NB4 (cell line): ENCODE results near the gene CCDC186.
A peak's percentile ranks its signal among the peaks of the same experiment; 100 is the strongest.

Experiments
- DNase-seq: peaks from one replicate; pipeline ENCODE4 v3.0.0; 2010; ENCODE audit warnings: low read depth
- H3K4me3 ChIP-seq: one replicate; pipeline ENCODE4 v1.5.1; 2011; ENCODE audit warnings: mild to moderate bottlenecking, low read depth, low read length, moderate library complexity
- MYC ChIP-seq: IDR thresholded peaks from 2 replicates; pipeline ENCODE4 v1.6.1; 2011; ENCODE audit warnings: low read depth, low read length
- POLR2A ChIP-seq: IDR thresholded peaks from 2 replicates; pipeline ENCODE4 v1.6.1; 2011; ENCODE audit warnings: mild to moderate bottlenecking; ENCODE audit not compliant: insufficient read length; ENCODE audit errors: extremely low read depth
- TF ChIP-seq, protein P1 (sequence below): IDR thresholded peaks from one replicate; pipeline ENCODE4 v1.5.1; 2012; ENCODE audit warnings: low read depth, low read length
- TF ChIP-seq, protein P2 (sequence below): IDR thresholded peaks from 2 replicates; pipeline ENCODE4 v1.6.1; 2011; ENCODE audit warnings: low read depth, low read length

CCDC186 gene

DNA sequence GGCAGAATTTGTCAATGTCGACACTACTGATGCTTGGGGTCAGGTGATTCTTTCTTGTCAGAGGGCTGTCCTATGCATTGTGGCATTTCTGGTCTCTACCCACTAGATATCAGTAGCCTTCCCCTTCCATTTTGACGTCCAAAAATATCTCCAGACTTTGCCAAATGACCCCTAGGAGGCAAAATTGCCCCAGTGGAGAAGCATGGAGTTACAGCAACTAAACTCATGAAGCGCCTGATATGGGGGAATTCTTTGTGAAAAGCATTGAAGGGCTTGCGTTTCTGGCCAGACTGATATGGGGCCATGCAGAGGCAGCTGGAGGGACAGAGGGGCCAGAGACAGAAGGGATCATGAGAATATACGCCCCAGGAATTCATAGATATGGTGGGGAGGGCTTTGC lies 86.7 kb downstream of the CCDC186 start:
- no peak overlapping the region for H3K4me3 ChIP-seq
- DNase-seq, result no peak
- TF ChIP-seq MYC (no peak), POLR2A (no peak)
- TF ChIP-seq, protein P1, sequence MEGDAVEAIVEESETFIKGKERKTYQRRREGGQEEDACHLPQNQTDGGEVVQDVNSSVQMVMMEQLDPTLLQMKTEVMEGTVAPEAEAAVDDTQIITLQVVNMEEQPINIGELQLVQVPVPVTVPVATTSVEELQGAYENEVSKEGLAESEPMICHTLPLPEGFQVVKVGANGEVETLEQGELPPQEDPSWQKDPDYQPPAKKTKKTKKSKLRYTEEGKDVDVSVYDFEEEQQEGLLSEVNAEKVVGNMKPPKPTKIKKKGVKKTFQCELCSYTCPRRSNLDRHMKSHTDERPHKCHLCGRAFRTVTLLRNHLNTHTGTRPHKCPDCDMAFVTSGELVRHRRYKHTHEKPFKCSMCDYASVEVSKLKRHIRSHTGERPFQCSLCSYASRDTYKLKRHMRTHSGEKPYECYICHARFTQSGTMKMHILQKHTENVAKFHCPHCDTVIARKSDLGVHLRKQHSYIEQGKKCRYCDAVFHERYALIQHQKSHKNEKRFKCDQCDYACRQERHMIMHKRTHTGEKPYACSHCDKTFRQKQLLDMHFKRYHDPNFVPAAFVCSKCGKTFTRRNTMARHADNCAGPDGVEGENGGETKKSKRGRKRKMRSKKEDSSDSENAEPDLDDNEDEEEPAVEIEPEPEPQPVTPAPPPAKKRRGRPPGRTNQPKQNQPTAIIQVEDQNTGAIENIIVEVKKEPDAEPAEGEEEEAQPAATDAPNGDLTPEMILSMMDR, result peak; percentile 29
- TF ChIP-seq, protein P2, sequence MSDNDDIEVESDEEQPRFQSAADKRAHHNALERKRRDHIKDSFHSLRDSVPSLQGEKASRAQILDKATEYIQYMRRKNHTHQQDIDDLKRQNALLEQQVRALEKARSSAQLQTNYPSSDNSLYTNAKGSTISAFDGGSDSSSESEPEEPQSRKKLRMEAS, result no peak

DNA sequence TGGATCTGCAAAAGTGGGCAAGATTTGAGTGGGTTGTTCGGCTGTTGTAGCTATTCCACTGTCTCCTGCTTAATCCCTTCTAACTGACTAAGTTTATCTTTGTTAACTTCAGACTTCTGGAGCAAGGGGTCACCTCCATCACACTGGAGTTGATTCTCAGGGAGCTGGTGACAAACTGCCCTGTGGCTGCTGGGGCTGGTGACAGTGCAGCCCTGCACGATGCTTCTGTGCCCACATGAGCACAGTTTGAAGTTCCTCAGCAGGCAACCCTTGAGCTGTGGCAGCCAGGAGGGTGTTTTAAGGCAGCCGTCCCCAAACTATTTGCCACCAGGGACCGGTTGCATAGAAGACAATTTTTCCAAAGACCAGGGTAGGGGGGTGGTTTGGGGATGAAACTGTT lies 89.8 kb downstream of the CCDC186 start:
- TF ChIP-seq, protein P1, result no peak
- TF ChIP-seq, protein P2, result no peak
- TF ChIP-seq MYC (no peak), POLR2A (no peak)
- DNase-seq, result peak; percentile 15

DNA sequence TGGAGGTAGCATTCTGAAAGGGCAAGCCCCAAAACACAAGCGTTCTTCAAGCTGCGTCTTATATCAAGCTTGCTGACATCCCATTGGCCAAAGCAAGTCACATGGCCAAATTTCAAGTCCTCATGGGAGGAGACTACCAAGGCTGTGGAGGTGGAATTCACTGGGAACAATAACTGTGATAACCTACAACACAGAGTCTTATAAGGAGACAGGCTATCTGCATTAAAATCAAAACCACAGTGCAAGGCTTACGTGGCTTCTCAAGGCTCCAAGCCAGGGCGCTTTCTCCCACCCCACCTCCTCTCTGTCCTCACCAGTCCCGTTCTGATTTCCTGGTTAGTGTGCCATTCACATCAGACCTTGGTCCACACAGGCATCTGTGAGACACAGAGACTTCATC lies 91.0 kb downstream of the CCDC186 start:
- TF ChIP-seq, protein P2, result no peak
- no peak for TF ChIP-seq MYC
- no peak overlapping the region for H3K4me3 ChIP-seq
- no peak for DNase-seq

More for the DNA sequence above, 89.8 kb downstream of the CCDC186 start:
- no peak overlapping the region for H3K4me3 ChIP-seq

GRCh38 chr10:114081911-114082583 lies 92.0 kb downstream of the CCDC186 start:
- no peak overlapping the region for H3K4me3 ChIP-seq
- TF ChIP-seq MYC, result no peak
- TF ChIP-seq, protein P1, result no peak
- TF ChIP-seq POLR2A, result no peak
- TF ChIP-seq, protein P2, result no peak
- DNase-seq, result no peak

GRCh38 chr10:114079421-114079820 lies 94.6 kb downstream of the CCDC186 start:
- no peak for DNase-seq
- H3K4me3 ChIP-seq, result no peak overlapping the region
- TF ChIP-seq, protein P1, result no peak

DNA sequence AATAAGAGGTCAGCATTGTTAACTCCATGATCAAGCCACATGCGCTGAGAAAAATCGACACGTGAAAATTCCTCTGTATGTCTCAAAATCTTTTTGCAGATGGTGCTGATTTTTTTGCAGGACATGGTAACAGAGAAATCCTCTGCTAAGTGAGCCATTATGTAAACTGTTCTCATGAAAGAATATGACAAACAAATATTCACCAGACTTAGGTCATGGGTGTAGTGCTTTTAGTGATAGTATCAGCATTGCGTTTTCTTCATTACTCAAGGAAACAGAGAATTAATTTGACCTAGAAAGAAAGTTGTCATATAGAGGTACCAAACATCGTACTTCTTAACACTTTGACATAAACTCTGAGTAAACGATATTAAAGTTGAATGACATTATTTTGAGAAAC lies 95.7 kb downstream of the CCDC186 start:
- H3K4me3 ChIP-seq, result no peak overlapping the region
- no peak for DNase-seq
- TF ChIP-seq MYC, result no peak
- TF ChIP-seq, protein P2, result no peak
- TF ChIP-seq, protein P1, result no peak
- TF ChIP-seq POLR2A, result no peak
